Measurements from ENCODE around the gene NLRC5.

DNA sequence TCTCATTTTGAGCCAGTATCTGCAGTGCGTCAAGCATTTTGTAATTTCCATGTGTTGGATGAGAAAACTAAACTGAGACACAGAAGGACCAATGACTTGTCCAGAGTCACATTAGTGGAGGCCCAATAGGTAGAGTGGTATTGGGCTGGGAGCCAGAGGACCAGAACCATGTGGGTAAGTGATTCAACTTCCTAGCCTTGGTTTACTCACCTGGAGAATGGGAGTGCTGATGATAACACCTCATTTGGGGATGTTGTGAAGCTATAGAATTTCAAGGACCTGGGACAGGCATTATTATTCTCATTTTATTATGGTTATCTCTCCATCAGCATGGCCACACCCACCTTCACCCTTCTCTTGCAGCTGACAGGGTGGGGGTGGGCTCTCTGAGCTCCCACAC is 111.1 kb downstream of the NLRC5 start:
- TF ChIP-seq, protein P1, sequence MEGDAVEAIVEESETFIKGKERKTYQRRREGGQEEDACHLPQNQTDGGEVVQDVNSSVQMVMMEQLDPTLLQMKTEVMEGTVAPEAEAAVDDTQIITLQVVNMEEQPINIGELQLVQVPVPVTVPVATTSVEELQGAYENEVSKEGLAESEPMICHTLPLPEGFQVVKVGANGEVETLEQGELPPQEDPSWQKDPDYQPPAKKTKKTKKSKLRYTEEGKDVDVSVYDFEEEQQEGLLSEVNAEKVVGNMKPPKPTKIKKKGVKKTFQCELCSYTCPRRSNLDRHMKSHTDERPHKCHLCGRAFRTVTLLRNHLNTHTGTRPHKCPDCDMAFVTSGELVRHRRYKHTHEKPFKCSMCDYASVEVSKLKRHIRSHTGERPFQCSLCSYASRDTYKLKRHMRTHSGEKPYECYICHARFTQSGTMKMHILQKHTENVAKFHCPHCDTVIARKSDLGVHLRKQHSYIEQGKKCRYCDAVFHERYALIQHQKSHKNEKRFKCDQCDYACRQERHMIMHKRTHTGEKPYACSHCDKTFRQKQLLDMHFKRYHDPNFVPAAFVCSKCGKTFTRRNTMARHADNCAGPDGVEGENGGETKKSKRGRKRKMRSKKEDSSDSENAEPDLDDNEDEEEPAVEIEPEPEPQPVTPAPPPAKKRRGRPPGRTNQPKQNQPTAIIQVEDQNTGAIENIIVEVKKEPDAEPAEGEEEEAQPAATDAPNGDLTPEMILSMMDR (conservative IDR thresholded peaks at IDR 0.05; ENCODE audit: low read length), result no peak
- no peak for TF ChIP-seq EZH2phosphoT487 (IDR thresholded peaks at IDR 0.05; ENCODE audit: borderline replicate concordance, low read depth, low read length)
